ENCODE results near the gene ULK4.

DNA sequence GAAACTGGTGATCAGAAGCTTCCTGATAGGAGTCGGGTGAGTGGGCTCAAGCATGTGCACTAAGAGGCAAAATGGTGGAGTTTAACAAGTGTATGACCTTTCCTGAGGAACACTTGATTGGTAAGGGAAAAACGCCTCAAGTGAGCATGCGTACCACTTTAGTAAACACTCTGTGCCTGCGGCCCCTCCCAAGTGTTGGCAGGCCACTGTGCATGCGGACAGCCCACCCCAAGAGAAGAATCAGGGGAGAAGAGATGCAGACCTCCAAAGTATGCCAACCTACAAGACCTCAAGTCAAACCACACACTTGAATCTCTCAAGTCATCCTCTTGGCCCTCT lies 640.3 kb downstream of the ULK4 start:
- no peak for TF ChIP-seq CTCF (IDR thresholded peaks at IDR 0.05)
- no peak for TF ChIP-seq POLR2A (IDR thresholded peaks at IDR 0.05)

All from lower leg skin (tissue), 3 donors.